ENCODE results near the gene HAUS3. TPM values are rescaled to one million over a fixed set of nuclear protein-coding genes. Genes with fewer than 3 reads are reported as not detected.

HAUS3 gene
- total RNA-seq, 1 experiment from 2014 or later, result 18.0 TPM

DNA sequence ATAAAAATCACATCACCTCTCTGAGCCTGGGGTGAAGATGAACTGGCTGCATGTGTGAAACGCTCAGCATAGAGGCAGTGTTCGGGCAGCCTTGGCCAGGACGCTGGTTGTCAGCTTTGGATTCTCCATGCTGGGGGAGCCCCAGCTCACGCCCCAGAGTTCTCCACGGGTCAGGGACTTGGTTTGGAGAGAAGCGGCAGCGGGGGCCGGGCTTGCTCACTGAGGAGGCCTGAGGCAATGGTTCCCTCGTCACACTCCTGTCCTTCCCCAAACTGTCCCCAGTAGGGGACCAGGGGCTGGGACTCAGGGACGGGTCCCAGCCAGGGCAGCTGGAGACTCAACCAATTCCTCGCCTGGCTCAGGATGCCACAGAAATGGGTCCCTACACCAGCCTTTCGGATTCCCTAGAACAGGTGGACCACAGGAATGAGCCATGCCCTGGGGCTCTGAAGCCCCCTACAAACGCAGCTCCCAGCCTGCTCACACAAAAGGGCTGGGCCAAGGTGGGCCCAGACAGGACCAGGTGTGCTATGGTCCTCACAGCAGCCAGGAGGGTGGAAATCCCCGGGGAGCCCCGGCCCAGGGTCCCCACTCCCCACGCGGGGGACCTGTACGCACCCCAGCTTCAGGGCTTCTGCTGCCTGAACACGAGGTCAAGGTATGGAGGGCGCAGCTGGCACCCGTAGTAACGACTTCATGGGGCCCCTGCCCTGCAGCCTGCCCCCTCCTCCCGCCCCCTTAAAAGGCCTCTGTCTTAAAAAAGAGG is 18.6 kb upstream of the HAUS3 start:
- Histone ChIP-seq H3K18ac (ENCODE audit: insufficient read length, low read depth, low read length) (no peak overlapping the region), H3K14ac (ENCODE audit: insufficient read depth, low read length) (no peak overlapping the region; the same call in 1 of the 2 replicates), H2AK5ac (ENCODE audit: insufficient read length, low read length) (no peak overlapping the region), H2BK15ac (ENCODE audit: low read depth, low read length) (no peak overlapping the region), H2AFZ (ENCODE audit: low read length) (no peak overlapping the region), H3K4me2 (ENCODE audit: insufficient read depth, insufficient read length, low read length) (peak overlapping the region; percentile 38), H3K9ac (ENCODE audit: extremely low read depth, insufficient read length, low read length) (no peak overlapping the region), H3T11ph (ENCODE audit: low read length) (no peak overlapping the region), H2BK20ac (ENCODE audit: low read depth, low read length, poor library complexity, severe bottlenecking) (no peak overlapping the region), H3K27ac (ENCODE audit: insufficient read length, low read depth, low read length) (no peak overlapping the region), H4K20me1 (ENCODE audit: control insufficient read depth, insufficient read depth, insufficient read length) (peaks cover 2% of the 10 kb centered on the region), H4K5ac (ENCODE audit: insufficient read length, low read depth, low read length) (no peak overlapping the region), H3K79me1 (ENCODE audit: insufficient read depth, low read depth, low read length, poor library complexity, severe bottlenecking) (no peaks in the 10 kb centered on the region), H4K8ac (replicated peaks; ENCODE audit: insufficient read length, low read depth, low read length) (no peak overlapping the region), H3K23me2 (ENCODE audit: insufficient read length, low read depth, low read length, poor library complexity, severe bottlenecking) (peaks cover 9% of the 10 kb centered on the region), H3K27me3 (ENCODE audit: insufficient read depth, low read length) (no peaks in the 10 kb centered on the region), H3K4me1 (ENCODE audit: insufficient read depth, low read length) (peaks cover 2% of the 10 kb centered on the region; the same call in 1 of the 2 replicates), H3K4ac (ENCODE audit: low read depth, low read length) (no peak overlapping the region), H2BK12ac (ENCODE audit: insufficient read length, low read depth, low read length) (no peak overlapping the region), H3K23ac (ENCODE audit: insufficient read length, low read depth, low read length) (no peak overlapping the region), H3K56ac (ENCODE audit: insufficient read length, low read depth, low read length) (no peak overlapping the region), H2BK5ac (ENCODE audit: insufficient read length, low read length) (no peak overlapping the region), H3K9me3 (ENCODE audit: control insufficient read depth, low read depth, low read length) (no peaks in the 10 kb centered on the region), H2BK120ac (ENCODE audit: low read depth, low read length, poor library complexity, severe bottlenecking) (no peak overlapping the region), H4K91ac (ENCODE audit: insufficient read length, low read depth, low read length) (no peak overlapping the region), H3K79me2 (ENCODE audit: insufficient read depth, low read length) (no peaks in the 10 kb centered on the region)
- TF ChIP-seq, protein P1, sequence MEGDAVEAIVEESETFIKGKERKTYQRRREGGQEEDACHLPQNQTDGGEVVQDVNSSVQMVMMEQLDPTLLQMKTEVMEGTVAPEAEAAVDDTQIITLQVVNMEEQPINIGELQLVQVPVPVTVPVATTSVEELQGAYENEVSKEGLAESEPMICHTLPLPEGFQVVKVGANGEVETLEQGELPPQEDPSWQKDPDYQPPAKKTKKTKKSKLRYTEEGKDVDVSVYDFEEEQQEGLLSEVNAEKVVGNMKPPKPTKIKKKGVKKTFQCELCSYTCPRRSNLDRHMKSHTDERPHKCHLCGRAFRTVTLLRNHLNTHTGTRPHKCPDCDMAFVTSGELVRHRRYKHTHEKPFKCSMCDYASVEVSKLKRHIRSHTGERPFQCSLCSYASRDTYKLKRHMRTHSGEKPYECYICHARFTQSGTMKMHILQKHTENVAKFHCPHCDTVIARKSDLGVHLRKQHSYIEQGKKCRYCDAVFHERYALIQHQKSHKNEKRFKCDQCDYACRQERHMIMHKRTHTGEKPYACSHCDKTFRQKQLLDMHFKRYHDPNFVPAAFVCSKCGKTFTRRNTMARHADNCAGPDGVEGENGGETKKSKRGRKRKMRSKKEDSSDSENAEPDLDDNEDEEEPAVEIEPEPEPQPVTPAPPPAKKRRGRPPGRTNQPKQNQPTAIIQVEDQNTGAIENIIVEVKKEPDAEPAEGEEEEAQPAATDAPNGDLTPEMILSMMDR (conservative IDR thresholded peaks at IDR 0.05), result no peak
- H3K4me1 Mint-ChIP-seq, result peaks cover 11 to 13% of the 10 kb centered on the region in 2 experiments
- peak; percentile 23 for DNase-seq
- no CpG with 5 or more reads among the region's 23 CpGs for WGBS (ENCODE audit: extremely low coverage, insufficient read length, low lambda C conversion rate)
- peaks cover 0 to 2% (median 0%) of the 10 kb centered on the region in 3 experiments; a peak in 1 of 7 replicates for H3K36me3 Mint-ChIP-seq (ENCODE audit: insufficient read depth in 1 of 3, low read depth in 3 of 3)
- no peaks in the 10 kb centered on the region for H3K27me3 Mint-ChIP-seq (ENCODE audit: low read depth)
- H3K4me3 Mint-ChIP-seq, result peak overlapping the region; percentile 61 to 79
- H3K9me3 Mint-ChIP-seq, result no peaks in the 10 kb centered on the region
- no peak overlapping the region for H3K27ac Mint-ChIP-seq
